AG09309 (cell line): ENCODE measurements around the gene LRRC1.

ENCODE experiments used
- DNase-seq: peaks from one replicate; pipeline ENCODE4 v3.0.0-alpha.2; 2010; ENCODE audit warnings: low read depth
- H3K4me3 ChIP-seq: 2 replicates; pipeline ENCODE4 v1.5.1; 2011; ENCODE audit warnings: mild to moderate bottlenecking, low read depth, low read length, moderate library complexity; ENCODE audit not compliant: control insufficient read depth
- CTCF ChIP-seq: IDR thresholded peaks from 2 replicates; pipeline ENCODE4 v1.5.1; 2011; ENCODE audit warnings: mild to moderate bottlenecking, low read depth, low read length, inconsistent platforms; ENCODE audit not compliant: insufficient read depth, control insufficient read depth; ENCODE audit errors: missing control alignments

The LRRC1 gene

GRCh38 chr6:53829698-53830221, 35.0 kb downstream of the LRRC1 start:
- no peak for TF ChIP-seq CTCF
- H3K4me3 ChIP-seq: no peak overlapping the region
- DNase-seq: no peak

GRCh38 chr6:53830366-53830765, 35.6 kb downstream of the LRRC1 start:
- H3K4me3 ChIP-seq: no peak overlapping the region
- DNase-seq: no peak
- TF ChIP-seq CTCF: no peak

GRCh38 chr6:53831081-53831869, 36.5 kb downstream of the LRRC1 start:
- no peak for TF ChIP-seq CTCF
- no peak overlapping the region for H3K4me3 ChIP-seq
- DNase-seq: no peak

- TF ChIP-seq CTCF: no peak
- DNase-seq: no peak
- no peak overlapping the region for H3K4me3 ChIP-seq
Measured at GRCh38 chr6:53831936-53832660, 37.3 kb downstream of the LRRC1 start.

- TF ChIP-seq CTCF: no peak
- H3K4me3 ChIP-seq: no peak overlapping the region
- DNase-seq: no peak
Measured at GRCh38 chr6:53833155-53833554, 38.4 kb downstream of the LRRC1 start.

- TF ChIP-seq CTCF: no peak
- no peak overlapping the region for H3K4me3 ChIP-seq
- DNase-seq: no peak
Measured at GRCh38 chr6:53834132-53834531, 39.3 kb downstream of the LRRC1 start.
